NOMO-1 (cell line): ENCODE measurements around the gene ADARB2.
"Not testable (repeated sequence)": the region's sequence is repeated elsewhere in the genome, so short reads cannot be mapped to it uniquely, and the experiment has no call there.

Experiments used
- DNase-seq, 2 experiments: peaks; one replicate each; lab custom pipeline; 2025; ENCODE audit not compliant: unreplicated experiment in 2 of 2; lab: John Stamatoyannopoulos, UW

Gene ADARB2

DNA sequence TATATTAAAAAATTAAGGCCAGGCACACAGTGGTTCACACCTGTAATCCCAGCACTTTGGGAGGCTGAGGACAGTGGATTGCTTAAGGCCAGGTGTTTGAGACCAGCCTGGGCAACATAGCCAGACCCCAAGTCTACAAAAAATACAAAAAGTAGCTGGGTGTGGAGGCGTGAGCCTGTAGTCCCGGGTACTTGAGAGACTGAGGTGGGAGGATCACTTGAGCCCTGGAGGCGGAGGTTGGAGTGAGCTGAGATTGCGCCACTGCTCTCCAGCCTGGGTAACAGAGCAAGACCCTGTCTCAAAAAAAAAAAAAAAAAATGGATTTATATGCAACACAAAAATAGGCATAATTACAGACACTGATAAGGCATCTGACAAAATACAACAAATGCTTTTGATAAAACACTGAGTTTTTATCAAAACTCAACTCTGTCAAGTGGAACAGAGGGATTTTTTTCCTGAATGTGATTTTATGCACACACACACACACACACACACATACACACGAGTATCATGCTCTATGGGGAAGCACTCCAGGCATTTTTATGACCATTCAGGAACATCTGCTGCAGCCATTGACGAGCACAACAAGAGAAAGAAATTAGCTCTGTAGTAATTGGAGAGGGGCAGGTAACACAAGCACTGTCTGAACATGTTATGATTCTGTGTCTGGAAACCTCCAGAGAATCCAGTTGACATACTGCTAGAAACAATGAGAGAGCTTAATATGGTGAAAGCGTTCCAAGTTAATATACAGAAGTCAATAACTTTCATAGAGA is 488.0 kb downstream of the ADARB2 start:
- DNase-seq, result no peak

GRCh38 chr10:1248262-1248630 is 489.1 kb downstream of the ADARB2 start:
- DNase-seq, result not testable (repeated sequence)

- DNase-seq, result no peak
Observed at GRCh38 chr10:1247598-1248261, 489.6 kb downstream of the ADARB2 start.

DNA sequence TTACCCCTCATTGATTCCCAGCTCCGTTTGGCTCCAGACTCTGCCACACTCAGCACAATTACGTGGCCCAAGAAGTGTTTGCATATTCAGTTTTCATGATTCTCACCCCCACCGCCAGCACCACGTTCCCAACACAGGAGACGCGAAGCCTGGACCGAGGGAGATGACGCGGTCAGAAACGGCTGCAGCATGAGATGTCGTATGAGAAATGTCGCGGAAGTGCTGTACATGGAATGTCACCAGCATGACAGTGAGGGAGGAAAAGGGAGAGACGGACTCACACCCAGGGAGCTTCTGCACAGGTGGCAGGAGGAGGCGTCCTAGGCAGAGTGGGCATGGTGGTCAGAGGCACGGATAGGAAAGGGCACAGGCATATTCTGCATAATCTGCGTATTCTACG is 492.8 kb downstream of the ADARB2 start:
- DNase-seq, result no peak

- no peak for DNase-seq
Observed at GRCh38 chr10:1243486-1244234, 493.7 kb downstream of the ADARB2 start.

DNA sequence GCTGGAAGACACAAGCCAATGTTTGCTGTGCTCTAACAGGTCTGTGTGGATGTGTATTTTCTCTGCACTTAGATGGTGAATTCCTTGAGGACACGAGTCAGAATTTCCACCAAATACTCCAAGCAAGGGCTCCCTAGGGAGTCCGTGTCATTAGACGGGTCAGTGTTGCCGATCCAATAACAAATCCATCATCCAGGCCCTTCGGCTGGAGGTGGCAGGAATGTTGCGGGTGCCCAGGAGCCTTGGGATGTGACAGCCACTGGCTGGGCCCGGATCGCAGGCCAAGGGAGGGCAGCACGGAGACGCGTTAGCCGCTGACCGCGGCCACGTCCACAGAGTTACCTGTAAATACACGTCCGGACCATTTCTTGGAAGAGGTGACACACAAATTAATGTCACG is 494.4 kb downstream of the ADARB2 start:
- no peak for DNase-seq

DNA sequence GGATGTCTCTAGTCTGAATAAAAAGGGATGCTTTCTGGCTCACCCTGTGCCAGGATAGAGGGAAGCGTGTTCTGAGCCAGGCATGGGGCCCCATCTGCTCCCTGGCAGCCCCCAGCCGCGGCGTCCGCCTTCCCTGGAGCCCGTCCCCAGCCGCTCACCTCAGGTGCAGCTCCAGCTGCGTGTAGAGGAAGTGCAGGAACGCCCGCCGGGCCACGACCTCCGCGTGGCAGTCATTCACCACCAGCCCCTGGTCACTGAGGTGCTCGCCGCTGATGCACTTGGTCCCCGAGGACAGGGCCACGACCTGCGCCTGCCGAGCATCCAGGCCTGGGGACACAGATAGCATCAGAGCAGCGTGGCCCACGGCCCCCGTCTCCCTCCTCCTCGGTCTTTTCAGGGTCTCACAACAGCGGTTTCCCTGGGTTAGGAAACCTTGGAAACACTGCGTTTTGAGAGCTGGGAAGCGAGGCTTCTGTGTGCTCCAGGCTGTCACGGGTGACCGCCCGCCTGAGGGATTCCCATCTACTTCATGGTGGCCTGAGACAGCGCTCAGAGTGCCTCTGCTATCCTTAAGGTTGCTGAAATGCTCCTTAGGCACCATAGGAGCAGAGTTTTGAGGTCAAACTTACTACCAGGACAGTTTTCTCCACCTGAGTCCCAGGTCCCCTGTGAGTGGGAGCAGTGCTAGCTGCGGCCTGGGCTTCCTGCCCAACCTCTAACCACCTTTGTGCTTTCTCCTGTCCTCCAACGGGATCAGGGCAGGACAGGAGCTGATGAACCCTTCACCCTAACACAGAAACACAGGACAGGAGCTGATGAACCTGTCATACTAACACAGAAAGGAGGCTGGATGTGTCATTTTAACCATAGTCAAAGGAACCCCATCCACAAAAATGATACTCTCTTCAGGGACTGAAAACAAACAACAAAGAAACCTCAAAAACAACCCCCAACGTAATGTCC is 495.1 kb downstream of the ADARB2 start:
- DNase-seq, result no peak

DNA sequence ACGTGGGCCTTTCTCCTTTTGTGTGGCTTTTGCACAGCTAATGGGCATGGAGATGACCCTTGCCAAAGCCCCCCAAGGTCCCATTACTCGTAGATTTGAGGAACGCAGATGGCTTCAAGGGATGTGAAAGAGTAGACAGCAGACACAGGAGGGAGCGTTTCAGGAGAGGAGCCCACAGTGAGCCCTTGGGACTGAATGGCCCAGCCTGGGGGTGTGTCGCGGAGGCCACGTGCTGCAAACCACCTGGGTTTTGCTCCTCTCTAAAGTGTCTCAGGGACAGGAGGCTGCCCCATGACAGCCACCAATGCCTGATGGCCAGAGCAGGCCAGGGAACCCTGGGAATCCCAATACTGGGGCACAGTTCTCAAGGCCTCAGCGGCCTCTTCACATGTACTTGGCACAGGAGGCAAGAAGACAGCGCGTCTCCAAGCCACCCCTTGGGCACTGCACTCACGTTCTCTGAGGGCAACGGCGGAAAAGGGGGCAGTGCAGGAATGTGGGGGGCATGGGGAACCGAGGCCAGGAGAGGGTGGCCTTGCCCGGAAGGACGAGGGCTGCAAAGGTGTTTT is 495.9 kb downstream of the ADARB2 start:
- DNase-seq, result no peak

DNA sequence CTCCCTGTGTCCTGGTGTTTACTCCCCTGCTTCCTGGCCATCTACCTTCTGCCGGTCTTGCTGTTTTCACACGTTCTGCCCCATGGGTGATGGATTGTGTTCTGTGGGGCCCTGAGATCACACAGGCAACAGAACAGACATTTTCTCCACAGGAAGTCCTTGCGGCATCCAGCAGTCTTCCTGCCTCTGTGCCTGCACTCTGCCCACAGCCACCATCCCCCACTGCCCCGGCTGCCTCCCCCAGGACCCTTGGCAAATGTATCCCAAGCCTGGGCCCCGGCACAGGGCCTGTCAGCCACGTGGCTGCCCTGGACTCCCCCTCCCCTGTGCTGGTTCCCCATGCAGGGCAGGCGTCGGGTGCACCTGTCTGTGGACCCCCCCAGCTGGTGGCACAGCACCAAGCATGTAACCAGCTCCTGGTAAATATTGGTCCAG is 497.0 kb downstream of the ADARB2 start:
- no peak for DNase-seq

- DNase-seq, result no peak
Observed at GRCh38 chr10:1233031-1233430, 504.3 kb downstream of the ADARB2 start.

- no peak for DNase-seq
Observed at GRCh38 chr10:1232164-1232911, 505.0 kb downstream of the ADARB2 start.

DNA sequence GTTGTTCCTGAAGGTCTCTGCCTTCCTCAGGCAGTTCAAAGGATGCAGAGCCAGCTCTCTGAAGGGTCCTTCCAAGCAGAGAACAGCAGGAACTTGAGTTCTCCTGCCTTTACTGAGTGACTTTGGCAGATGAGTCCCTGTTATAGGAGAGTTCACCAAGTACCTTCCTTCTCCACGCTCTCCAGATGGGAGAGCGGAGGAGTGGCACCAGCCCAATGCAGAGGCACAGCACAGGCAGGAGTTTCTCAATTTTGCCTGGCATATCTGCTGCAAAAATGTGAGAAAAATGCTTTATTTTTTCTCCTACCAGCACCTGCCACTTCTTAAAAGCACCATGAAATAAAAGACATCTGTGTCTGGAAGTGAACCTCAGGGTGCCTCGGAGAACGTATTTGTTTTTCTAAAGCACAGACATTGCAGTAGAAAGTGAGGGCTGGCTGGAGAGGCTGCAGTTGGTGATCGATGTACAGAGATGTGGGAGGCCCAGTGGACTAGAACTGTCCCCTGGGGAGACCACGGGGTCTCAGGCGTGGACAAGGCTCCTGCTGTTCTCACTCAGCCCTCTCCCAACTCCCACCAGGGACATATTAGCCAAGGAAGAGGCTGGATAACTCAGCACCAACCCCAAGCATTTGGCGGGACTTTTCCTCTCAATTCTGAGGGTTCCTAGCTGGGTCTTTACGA is 506.6 kb downstream of the ADARB2 start:
- no peak for DNase-seq

DNA sequence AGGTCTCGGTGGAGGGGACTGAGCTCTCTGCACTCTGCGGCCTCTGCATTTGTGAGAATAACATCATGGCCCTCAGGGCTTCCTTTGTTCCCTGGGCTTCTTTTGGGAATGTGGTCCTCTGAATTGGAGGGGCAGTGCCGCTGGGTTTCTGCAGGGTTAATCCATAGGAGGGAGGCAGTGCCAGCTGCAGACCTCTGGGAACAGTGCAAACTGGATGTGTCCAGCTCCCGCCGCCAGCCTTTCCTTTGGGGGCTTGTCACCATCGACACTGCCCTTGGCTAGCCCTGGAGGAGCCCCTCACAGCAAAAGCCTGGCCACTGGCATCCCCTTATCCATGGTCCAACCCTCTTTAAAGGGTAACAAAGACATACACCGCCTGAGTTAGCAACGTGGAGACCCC is 507.2 kb downstream of the ADARB2 start:
- DNase-seq, result no peak

DNA sequence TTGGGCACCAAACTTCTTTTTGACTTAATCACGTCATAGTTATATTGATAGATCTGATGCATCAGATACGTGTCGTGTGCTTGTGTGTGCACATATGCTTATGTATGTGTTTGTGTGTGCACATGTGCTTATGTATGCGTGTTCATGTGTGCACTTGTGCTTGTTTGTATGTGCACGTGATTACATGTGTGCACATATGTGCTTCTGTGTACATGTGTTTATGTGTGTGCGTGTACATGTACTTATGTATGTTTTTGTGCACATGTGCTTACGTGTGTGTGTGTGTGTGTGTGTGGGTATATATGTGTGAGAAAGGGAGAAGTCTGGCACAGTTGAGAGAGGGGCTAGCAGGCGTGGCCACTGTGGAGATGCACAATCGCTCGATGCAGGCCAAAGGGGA is 507.8 kb downstream of the ADARB2 start:
- DNase-seq, result no peak

GRCh38 chr10:1229116-1229515 is 508.2 kb downstream of the ADARB2 start:
- no peak for DNase-seq

- DNase-seq, result no peak
Observed at GRCh38 chr10:1228467-1228975, 508.8 kb downstream of the ADARB2 start.

- no peak for DNase-seq
Observed at GRCh38 chr10:1227510-1228402, 509.6 kb downstream of the ADARB2 start.

DNA sequence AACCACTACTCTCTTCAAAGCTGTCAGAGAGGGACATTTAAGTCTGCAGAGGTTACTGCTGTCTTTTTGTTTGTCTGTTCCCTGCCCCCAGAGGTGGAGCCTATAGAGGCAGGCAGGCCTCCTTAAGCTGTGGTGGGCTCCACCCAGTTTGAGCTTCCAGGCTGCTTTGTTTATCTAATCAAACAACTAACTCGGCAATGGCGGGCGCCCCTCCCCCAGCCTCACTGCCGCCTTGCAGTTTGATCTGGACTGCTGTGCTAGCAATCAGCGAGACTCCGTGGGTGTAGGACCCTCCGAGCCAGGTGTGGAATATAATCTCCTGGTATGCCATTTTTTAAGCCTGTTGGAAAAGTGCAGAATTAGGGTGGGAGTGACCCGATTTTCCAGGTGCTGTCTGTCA is 510.4 kb downstream of the ADARB2 start:
- not testable (repeated sequence) for DNase-seq
